ENCODE data around the gene STK25.

STK25 gene

DNA sequence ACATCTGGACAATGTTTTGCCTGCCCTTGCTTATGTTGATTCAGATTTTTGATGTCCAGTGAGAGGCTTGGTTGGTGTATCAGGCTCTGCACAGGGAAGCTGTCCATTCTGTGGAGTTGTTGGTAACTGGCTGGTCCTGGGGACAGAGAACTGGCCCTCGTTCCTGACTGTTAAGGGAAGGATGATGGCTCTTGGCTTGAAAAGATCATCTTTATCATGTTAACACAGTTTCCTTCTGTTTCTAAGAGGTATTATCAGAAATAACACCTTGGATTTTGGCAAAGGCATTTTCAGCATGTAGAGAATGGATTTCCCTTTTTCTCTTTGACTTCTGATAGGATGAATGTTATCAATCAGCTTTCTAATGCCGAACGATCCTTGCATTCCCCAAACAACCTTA, 19.3 kb downstream of the STK25 start:
- no peak overlapping the region for H3K4me3 ChIP-seq (ENCODE audit: low read length)
- H4K20me1 ChIP-seq (ENCODE audit: insufficient read depth, low read length) = no peaks in the 10 kb centered on the region
- no peaks in the 10 kb centered on the region for H3K9me3 ChIP-seq (ENCODE audit: insufficient read depth, low read length)
- peaks cover 7% of the 10 kb centered on the region for H3K36me3 ChIP-seq (replicated peaks; ENCODE audit: low read depth, low read length)
- no peaks in the 10 kb centered on the region for H3K27me3 ChIP-seq (ENCODE audit: low read depth, low read length)
- H2AFZ ChIP-seq (ENCODE audit: low read depth, low read length) = no peak overlapping the region
- TF ChIP-seq EZH2phosphoT487 (IDR thresholded peaks at IDR 0.05; ENCODE audit: low read depth) = no peak
- no peak for TF ChIP-seq CTCF (IDR thresholded peaks at IDR 0.05; ENCODE audit: low read depth, low read length)
- peaks cover 16% of the 10 kb centered on the region for H3K4me1 ChIP-seq (ENCODE audit: low read length)
- no peak overlapping the region for H3K9ac ChIP-seq (ENCODE audit: low read length)
- H3K79me2 ChIP-seq (ENCODE audit: low read length) = no peaks in the 10 kb centered on the region
- H3K27ac ChIP-seq (ENCODE audit: low read length) = no peak overlapping the region
- no peak overlapping the region for H3K4me2 ChIP-seq (ENCODE audit: low read length)

- Histone ChIP-seq H3K27me3 (ENCODE audit: low read depth, low read length) (no peaks in the 10 kb centered on the region), H3K4me2 (ENCODE audit: low read length) (no peak overlapping the region), H2AFZ (ENCODE audit: low read depth, low read length) (no peak overlapping the region), H3K36me3 (replicated peaks; ENCODE audit: low read depth, low read length) (peaks cover 4% of the 10 kb centered on the region), H3K79me2 (ENCODE audit: low read length) (no peaks in the 10 kb centered on the region), H3K9me3 (ENCODE audit: insufficient read depth, low read length) (no peaks in the 10 kb centered on the region), H3K4me3 (ENCODE audit: low read length) (no peak overlapping the region), H3K27ac (ENCODE audit: low read length) (no peak overlapping the region), H4K20me1 (ENCODE audit: insufficient read depth, low read length) (no peaks in the 10 kb centered on the region), H3K9ac (ENCODE audit: low read length) (no peak overlapping the region), H3K4me1 (ENCODE audit: low read length) (peaks cover 16% of the 10 kb centered on the region)
- TF ChIP-seq CTCF (IDR thresholded peaks at IDR 0.05; ENCODE audit: low read depth, low read length) (no peak), EZH2phosphoT487 (IDR thresholded peaks at IDR 0.05; ENCODE audit: low read depth) (no peak)
These were observed 23.0 kb downstream of the STK25 start for GRCh38 chr2:241485172-241485911.

- Histone ChIP-seq H3K4me1 (ENCODE audit: low read length) (peaks cover 11% of the 10 kb centered on the region), H4K20me1 (ENCODE audit: insufficient read depth, low read length) (no peaks in the 10 kb centered on the region), H3K79me2 (ENCODE audit: low read length) (no peaks in the 10 kb centered on the region), H3K4me2 (ENCODE audit: low read length) (no peak overlapping the region), H2AFZ (ENCODE audit: low read depth, low read length) (no peak overlapping the region), H3K9me3 (ENCODE audit: insufficient read depth, low read length) (no peaks in the 10 kb centered on the region), H3K9ac (ENCODE audit: low read length) (no peak overlapping the region), H3K27ac (ENCODE audit: low read length) (no peak overlapping the region), H3K36me3 (replicated peaks; ENCODE audit: low read depth, low read length) (peaks cover 4% of the 10 kb centered on the region), H3K4me3 (ENCODE audit: low read length) (no peak overlapping the region), H3K27me3 (ENCODE audit: low read depth, low read length) (no peaks in the 10 kb centered on the region)
- TF ChIP-seq CTCF (IDR thresholded peaks at IDR 0.05; ENCODE audit: low read depth, low read length) (no peak), EZH2phosphoT487 (IDR thresholded peaks at IDR 0.05; ENCODE audit: low read depth) (no peak)
These were observed 25.1 kb downstream of the STK25 start for GRCh38 chr2:241483305-241483704.

DNA sequence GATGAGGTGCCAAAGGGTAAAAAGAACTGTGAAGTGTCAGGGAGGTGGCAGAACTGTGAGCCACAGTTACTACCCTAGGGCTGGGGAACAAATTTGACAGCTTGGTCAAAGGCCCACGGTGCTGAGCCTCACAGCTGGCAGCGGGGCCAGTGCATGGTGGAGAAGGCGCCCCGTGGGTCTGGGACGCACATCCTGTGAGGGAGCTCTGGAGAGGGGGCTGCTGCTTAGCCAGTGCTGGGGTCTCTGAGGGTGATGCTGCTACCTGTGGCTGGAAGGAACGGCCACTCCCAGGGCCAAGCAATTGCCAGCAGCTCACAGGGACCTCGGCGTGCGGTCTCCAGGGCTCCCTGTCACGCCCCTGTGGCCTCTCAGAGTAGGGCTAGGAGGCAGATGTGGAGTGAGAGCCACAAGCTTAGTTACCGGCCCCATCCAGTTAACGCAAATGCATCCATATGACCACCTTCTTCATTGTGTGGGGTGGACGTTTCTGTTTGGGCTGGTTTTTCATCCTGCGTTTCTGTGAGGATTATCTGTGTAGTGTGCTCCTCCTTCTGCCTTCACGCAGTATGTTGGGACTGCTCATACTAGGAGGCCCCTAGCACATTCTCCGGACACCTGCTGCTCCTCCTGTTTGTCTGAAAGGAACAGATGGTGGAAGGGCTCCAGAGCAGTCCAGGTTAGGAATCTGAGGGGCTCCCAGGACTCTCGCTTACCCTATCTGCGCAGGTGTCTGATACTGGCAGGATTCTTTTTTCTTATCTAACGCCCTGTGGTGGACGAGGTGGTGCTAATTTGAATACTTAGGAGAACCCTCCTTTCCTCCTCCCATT, 26.0 kb downstream of the STK25 start:
- H3K9ac ChIP-seq (ENCODE audit: low read length) = no peak overlapping the region
- H3K27me3 ChIP-seq (ENCODE audit: low read depth, low read length) = no peaks in the 10 kb centered on the region
- H3K79me2 ChIP-seq (ENCODE audit: low read length) = no peaks in the 10 kb centered on the region
- H4K20me1 ChIP-seq (ENCODE audit: insufficient read depth, low read length) = no peaks in the 10 kb centered on the region
- H3K27ac ChIP-seq (ENCODE audit: low read length) = no peak overlapping the region
- H2AFZ ChIP-seq (ENCODE audit: low read depth, low read length) = no peak overlapping the region
- TF ChIP-seq CTCF (IDR thresholded peaks at IDR 0.05; ENCODE audit: low read depth, low read length) = no peak
- TF ChIP-seq EZH2phosphoT487 (IDR thresholded peaks at IDR 0.05; ENCODE audit: low read depth) = no peak
- peaks cover 4% of the 10 kb centered on the region for H3K36me3 ChIP-seq (replicated peaks; ENCODE audit: low read depth, low read length)
- peaks cover 3% of the 10 kb centered on the region; the same call in 1 of the 2 replicates for H3K4me1 ChIP-seq (ENCODE audit: low read length)
- no peak overlapping the region for H3K4me3 ChIP-seq (ENCODE audit: low read length)
- H3K4me2 ChIP-seq (ENCODE audit: low read length) = no peak overlapping the region
- H3K9me3 ChIP-seq (ENCODE audit: insufficient read depth, low read length) = no peaks in the 10 kb centered on the region
